Measurements from ENCODE around the gene CYP24A1.
A peak's percentile ranks its signal among the peaks of the same experiment; 100 is the strongest.

Gene CYP24A1

DNA sequence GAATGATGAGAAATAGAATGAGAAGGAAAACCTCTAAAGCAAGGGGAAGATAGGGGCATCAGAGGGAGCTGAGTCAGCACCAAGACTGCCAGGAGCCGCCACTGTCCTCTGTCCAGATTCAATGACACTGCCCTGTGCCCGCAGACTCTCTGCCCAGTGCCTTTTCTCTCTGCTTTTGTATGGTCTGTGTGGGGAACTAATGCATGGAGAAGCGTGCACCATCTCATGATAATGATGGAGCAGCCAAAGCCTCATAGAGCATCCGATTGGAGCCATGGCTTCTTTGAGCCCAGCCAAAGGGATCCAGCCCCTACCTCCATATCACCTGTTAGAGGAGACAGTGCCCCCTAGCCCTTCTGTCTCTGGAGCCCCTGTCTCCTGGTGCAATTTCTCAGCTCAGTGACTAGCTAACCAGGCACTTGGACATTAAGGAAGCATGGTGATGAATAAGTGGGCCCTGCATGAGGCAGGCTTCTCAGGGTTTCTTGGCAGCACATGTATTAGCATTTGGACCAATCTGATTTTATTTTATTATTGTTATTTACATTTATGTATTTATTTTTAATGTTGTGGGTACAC, 27.6 kb upstream of the CYP24A1 start:
- no peak for DNase-seq

DNA sequence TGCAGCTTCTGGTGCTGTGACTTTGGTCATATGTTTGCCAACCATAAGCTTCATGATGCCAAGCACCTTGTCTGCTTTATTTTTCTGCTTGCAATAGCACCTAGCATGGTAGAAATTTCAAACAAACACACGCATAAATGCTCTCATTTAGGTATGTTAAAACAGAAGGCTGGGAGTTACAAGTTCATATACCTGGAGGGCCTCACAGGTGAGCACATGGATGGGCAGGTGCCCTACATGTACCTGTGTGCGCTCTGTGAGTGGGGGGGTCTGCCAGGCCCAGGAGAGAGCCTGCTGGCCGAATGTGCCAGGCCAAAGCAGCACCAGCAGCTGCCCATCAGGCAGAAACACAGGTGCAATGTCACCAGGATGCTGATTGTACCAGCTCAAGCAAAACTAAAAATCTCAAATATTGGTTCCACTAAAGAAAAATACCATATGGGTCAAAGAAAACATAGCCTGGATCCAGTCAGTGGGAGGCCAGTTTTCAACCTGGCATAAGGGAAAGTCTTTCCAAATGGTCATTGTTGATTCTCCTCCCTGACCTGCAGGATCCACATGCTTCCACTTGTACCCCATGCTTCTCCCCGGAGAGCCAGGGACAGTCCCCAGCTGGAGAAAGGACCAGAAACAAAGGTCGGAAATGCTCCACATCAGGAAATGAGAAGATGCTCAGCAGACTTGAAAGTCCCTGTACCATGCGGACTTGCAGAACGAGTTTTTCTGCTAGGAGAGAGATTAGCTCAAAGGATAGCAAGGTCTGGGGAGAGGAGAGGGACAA, 26.9 kb upstream of the CYP24A1 start:
- no peak for DNase-seq

DNA sequence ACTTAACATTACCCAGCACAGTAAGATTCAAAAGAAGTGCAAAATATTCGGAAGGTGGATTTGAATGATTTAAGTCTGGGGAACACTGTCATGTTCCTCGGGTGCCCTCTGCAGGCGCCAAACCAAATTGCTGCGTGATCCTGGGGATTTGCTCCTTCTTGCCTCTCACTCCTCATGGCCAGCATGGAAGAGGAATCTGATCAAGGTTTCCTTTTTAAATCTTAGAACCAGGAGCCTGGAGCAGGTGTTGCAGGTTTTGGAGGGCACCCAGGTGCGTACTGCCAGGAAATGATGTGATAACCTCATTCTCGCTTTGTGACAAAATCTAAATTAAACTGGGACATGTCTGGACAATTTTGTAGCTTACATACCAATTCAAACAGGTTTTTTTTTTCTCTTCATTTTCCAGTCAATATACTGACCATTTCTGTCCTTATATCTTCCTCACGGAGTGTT, 26.0 kb upstream of the CYP24A1 start:
- peak; percentile 71 for DNase-seq

DNA sequence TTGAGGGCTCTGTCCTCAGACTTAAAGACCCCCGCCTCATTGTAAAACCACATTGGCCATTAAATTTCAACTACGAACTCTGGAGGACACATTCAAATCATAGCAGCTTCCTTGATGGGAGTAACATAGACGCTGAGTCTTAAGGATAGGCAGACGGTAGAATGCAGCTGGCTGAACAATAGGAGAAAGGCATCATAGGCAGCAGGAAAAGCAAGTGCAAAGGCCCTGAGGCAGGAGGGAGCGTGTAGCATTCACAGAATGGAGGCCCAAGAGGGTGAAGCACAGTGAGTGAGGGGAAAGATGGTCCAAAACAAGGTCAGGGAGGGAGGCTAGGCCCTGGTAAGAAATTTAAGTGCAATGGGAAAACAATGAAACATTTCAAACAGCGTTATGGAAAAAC, 25.5 kb upstream of the CYP24A1 start:
- DNase-seq: no peak

DNA sequence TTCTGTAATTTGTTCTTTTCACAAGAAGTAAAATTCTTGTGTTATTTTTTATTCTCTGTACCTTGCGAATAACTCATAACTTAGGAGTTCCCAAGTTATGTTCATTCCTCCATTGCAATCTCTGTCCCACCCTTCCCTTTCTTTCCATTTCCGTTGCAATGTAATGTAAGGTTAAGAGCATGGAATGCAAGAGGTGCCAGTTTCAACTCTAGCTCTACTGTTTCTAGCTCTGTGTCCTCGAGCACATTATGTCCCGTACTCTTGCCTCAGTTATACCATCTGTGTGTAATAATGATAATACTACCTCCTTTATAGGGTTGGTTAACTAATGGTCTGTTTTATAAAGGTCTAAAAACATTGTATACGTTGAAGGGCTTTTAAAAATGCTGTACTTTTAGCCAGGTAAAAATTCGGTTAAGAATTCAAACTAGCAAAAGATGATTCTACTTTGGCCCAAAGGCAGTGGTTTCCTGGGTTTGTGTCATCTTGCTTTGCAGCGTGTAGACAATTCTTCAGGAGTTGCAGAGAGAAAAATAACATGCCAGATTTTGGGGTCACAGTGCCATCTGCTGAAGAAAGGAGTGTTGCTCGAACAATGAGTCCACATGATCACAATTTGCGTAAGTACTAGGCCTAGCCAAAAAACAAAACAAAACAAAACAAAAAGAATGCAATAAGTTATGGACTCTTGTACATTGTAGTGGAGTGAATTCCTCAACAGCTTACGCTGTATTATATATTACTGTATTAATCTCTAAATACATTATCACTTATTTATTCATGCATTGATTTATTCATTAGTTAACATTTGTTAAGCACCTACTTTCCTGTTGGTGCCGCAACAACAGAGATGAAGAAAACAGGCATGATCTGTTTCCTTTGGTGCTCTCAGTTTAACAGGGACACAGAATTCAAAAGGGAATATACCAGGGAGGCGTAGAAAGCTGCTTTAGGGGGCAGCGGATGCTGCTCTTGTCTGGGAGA, 24.1 kb upstream of the CYP24A1 start:
- no peak for DNase-seq

DNA sequence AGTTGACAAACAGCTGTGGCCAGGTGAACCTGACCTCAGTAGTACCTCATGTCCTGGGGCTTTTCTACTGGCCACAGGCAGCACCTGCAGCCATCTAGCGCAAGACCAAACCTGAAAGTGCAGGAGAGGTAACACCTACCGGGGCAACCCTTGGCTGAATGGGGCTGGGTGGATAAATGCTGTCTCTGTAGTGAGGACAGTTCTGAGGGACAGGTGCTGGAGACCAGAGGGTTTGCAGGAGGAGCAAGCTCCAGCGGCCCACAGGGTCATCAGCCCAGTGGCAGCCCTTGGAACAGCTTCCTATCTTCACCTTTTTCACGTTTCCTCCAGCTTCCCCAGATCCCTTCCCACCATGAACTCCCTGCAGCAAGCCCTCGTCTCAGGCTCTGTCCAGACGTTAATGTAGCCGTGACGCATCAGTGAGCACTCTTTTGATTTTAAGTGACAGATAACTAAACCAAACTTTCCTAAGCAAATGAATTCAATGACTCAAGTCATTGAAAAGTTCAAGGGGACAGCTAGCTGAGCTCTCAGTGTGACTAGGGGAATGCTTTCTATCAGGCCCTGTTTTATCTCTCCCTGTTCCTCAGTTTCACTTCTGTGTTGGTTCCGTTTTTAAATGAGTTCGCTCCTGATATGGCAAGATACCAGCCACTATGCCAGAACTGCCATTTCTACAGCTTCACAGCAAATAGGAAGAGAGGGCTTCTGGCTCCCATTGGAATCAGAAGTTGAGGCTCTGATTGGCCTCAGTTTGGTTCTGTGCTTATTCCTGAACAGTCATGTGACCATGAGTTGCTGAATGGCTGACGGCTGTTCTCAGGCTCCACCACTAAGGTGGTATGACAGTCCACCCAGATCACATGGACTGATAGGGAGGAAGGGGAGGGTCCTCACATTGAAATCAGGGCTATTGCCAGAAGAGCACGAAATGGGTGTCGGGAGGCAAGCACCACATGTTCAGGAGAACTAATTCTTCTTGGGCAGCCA, 22.0 kb upstream of the CYP24A1 start:
- DNase-seq: no peak

DNA sequence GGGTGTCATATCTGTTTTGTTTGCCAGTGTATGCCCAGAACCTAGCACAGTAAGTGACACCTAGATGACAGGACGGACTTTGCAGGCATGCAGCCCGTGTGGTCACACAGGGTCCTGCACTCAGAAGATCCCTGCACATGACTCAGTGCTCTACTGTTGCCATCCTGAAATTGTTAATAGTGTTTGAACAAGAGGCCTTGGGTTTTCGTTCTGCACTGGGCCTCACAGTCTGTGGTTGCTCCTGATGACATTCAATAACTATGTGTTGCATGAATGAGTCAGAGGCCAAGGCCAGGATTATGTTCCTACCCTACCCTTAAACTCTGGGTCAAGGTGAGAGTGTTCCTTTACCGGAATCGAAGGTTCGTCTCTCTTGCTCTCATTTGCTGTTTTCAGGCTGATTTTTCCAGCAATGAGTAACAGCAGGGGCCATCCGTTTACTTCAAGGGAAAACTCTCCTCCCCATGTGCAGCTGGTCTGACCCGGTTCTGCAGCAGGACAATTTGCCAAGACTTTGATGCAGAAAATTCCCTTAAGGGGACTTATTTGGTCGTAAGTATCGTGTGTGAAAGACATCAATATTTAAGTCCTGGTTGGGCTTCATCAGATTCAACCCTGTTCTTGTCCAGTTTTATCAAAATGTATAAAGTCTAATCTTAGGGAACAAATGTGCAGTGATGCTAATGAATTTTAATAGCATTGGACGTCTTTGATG, 21.1 kb upstream of the CYP24A1 start:
- no peak for DNase-seq

DNA sequence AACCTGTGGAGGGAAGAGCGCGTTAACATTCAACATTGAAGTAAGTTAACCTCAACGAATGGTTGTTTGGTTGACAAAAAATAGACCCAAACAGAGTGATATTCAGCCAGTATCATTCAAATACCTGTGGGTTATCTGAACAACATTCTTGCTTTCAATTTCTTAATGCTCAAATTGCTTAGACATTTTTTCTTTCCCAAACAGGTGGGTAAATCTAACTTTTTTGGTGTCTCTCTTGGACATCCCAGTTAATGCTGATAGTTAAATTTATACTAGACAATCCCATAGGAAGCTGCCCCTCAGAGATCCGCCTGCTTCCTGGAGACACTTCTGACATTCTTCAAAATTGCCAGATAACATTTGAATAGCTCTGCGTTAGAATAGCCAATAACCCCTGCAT, 20.0 kb upstream of the CYP24A1 start:
- no peak for DNase-seq

DNA sequence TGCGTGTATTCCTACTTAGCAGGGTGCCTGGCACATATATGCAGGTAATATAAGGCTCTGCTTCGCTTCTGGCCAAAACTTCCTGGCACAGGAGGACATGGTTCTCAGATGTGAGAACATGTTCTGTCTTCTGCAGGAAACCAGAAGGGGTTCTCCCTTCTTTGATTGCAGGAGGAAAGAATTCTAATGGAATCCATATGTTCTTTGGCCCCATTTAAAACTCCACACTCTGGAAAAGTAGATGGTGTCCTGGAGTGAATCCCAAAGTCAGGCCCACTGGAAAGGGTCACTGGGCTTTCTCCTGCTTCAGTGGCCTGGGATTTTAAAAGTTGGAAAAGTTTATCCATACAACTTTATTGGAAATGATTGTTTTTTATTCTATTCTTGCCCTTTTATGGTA, 16.4 kb upstream of the CYP24A1 start:
- DNase-seq: no peak

DNA sequence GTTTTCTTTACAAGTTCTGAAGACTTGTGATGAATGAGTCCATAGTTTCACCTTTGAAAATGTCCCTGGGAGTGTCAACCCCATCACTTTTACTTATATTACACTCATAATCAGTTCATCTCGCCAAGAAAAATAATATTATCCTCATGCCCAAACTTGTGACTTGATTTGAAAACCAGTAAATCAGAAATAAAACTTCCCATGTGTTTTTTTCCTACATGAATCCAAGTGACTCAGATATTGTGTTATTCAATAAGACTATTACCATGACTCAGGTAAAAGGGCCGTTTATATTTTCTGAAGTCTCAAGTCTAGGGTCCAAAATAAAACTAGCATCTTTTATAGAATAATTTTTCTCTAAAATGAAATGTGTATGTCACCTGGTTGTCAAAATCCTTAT, 15.8 kb upstream of the CYP24A1 start:
- no peak for DNase-seq

DNA sequence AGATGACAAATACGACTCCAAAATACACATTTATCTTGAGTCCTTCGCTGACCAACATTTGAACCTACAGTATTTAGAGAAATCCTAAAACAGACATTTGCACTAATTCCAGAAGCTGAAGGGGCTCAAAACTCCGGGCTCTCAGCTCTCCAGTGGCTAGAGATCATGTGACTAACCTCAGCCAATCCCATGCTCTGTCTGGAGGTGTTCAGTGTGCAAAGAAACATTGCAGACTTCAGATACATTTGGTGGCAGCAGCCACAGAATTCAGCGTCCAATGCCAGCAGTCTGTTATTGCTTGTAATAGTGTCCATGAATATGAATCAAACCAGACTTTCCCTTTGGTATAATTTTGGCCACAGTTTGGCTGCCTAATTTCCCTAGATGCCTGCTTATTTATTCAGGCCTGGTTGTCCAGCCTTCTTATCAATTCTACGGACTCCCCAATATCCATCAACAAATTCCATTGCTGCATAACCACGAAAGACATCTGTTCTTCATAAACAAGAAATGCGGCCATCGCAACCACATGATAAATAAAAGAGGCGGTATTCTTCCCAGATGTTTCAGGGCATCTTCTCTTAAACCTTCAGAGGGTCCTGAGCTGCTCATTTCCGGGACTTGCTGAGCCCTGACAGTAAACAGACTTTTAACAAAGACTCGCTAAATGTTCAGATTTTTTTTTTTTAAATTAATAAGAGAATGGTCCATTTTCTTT, 14.5 kb upstream of the CYP24A1 start:
- DNase-seq: no peak

DNA sequence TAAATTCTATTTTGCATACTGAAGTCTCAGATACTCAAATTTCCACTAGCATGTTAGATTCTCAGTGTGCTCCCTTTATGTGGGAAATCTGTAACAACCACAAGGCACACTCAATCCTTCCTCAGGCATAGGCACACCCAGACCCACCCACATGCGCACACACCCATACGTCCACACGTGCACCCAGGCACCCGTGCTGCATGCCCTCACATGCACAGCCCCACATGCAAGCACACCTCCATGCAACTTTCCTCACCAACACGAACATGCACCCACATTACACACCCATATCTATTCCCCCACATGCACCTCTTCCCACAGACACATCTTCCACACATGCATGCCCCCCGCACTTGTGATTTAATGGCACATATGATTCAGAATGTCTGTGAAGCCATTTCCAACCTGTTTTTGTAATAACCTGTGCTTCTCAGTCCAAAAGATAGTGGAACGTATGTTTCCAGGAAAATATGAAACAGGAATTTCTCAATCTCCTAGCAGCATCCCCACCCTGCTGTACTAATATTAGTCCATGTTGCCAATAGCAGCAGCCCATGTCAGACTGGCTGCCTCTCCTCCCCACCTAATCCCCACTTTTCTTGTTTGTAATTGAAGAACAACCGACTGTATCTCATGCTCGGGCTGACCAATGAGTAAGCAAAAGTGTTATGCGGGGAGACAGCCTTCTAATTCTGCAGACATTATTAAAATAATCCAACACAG, 11.3 kb upstream of the CYP24A1 start:
- DNase-seq: no peak

DNA sequence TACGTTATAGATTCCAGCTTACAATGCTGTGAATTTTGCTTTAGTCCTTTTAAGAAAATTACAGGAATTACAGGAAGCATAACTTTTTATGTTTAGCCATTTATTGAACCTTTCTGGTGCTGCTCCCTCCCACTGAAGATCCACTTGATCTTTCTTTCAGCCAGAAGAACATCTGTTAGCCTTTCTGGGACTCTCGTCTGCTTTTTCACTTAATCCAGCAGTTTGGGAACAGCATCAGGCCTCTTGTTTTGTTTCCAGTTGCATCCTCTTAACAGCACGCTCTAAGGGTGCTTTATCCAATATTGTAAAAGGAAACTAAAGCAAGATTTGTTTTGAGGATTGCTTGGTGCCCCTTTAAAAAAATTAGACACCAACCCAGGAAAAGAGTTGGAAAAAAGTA, 10.3 kb upstream of the CYP24A1 start:
- DNase-seq: no peak

DNA sequence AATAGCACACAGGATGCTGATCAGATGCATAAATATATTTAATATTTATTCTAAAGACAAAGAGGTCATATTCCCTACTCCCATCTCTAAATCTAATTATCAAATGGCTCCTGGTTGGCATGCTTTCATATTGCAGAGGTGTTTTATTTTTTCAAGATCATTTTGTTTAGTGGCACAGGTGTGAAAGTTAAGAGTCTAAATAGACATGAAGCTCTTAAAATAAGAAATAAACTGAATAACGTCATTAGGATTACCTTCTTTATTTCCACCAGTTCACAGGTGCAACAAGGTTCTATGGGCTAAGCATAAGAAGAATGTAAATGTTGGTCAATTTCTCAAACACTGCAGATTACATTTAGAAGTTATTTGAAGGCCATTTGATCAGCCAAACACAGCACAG, 7.1 kb upstream of the CYP24A1 start:
- no peak for DNase-seq

DNA sequence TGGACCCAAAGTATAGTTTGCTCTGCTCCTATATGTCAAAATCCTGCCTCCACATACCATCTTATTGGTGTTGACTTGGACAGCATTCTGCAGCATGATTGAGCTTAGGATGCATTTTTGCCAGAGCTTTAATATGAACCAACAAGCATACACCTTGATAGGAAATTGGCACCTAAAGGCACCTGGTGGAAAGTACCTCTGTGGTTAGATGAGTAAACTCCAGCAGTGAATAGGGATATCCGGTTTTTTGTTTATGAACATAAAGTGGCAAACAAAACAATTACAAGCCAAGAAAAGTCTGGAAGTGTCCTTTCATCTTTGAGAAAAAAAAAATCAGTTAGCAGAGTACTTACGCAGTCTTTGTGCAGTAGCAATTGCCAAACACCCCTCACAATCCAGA, 6.2 kb upstream of the CYP24A1 start:
- no peak for DNase-seq

DNA sequence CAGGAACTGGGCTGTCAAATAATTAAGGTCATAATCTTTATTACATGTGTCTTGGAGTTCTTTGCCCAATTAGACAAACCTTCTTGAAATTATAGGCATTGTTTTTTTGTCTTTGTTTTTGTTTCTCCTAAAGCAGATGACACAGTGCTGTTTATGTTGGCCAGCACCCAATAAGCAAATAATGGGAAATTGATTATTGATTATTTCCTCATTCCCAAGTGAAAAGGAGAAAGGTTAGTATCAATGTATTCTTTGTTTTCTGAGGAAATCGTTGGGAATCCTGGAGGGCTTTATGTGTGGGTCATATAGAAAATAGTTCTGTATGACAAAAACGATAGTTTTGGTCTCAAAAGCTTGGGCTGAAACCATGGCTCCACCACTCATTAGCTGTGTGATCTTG, 4.5 kb upstream of the CYP24A1 start:
- no peak for DNase-seq

DNA sequence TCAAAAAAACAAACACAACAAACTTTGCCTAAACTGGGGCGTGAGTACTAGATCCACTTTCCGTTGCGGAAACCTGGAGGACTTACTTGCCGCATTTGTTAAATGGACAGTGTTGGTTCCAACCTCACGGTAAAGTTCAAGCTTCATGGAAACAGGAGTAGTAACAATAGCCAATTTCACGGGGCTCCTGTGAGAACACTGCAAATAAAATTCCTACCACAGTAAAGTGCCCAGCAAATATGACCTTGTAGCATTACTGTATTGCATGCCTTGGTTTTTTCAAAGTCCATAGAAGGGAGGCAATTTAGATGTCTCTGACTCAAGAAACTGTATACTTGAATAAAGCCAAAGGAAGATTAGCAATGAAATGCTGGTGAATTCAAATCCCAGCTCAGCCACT, 3.6 kb upstream of the CYP24A1 start:
- DNase-seq: no peak

DNA sequence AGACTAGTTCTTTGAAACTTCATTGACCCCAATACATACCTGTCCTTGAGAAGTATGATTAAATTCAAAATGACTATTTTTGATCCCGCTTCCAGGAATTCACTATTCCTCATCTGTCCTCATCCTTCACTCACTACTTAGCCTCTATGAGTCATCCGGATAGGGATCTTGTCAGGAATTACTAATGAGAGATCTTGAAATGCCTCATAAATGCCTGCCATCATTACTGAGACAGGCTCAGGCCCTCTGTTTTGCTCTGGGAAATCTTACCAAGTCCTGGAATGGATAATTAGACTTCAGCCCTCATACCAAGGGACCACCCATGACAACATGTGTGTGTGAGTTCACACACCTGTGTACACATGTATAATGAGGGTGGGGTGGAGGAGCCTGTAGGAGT, 2.8 kb upstream of the CYP24A1 start:
- no peak for DNase-seq

DNA sequence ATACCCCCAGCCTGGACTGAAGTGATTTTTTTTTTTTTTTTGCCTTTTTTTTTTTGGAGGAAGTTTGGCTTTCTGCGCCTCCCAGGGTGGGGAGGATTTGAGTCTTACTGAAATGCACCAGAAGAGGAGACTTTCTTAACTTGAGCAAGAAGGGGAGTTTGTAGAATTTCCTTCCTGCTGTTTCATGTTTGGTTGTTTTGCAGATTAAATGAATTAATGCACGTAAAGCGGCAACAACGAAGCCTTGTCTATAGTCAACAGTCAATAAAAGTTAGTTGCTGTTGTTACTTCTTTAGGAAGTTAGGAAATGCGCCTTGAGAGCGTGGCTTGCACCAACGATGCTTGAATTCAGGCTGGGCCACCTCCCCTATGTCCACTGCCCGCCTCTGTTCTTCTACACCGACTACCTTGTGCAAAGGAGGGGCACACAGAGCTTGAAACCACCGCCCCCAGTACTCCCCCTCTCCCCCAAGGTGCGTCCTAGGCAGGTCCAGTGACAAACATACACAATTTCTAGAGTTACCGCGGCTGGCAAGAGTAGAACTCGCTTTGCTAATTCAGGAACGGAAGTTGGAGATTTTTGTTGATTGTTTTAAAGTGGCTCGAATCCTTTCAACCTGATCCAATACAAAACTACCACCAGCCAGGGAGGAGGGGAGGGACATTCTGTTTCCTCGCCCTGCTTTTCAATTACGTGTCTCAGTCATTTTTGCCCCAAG, 830 bp upstream of the CYP24A1 start:
- DNase-seq: no peak

All from activated CD8-positive, alpha-beta memory T cell treated with anti-CD3 and anti-CD28 coated beads, Interleukin-2, amount 50 U/mL, for 4 hours (primary cell).